Common myeloid progenitor, CD34-positive (primary cell): ENCODE measurements around the gene ADAM15.
A peak's percentile ranks its signal among the peaks of the same experiment; 100 is the strongest.

Experiments
- CTCF ChIA-PET: fragments of 350-600 bp; sonication (Branson Sonifier 250); formaldehyde crosslinking; loops from one replicate; lab custom pipeline; 2021; ENCODE audit warnings: antibody characterized with exemption; lab: Charles Lee
- POLR2A ChIA-PET: fragments of 350-600 bp; sonication (Branson Sonifier 250); formaldehyde crosslinking; loops from one replicate; lab custom pipeline; 2021; ENCODE audit warnings: antibody characterized with exemption; lab: Charles Lee
- DNase-seq, 3 donors: peaks; one replicate each; pipeline versions ENCODE4 v3.0.0 to v3.0.0-alpha.2; 2013
- H3K27ac ChIP-seq, 2 experiments: 1 replicate in 1 of 2; 2 replicates in 1 of 2; pipeline ENCODE4 v1.7.0; 2013; ENCODE audit warnings: inconsistent platforms in 2 of 2, low read length in 2 of 2, mild to moderate bottlenecking in 2 of 2, low read depth in 1 of 2, moderate library complexity in 1 of 2; ENCODE audit not compliant: severe bottlenecking in 2 of 2, insufficient read depth in 1 of 2, poor library complexity in 1 of 2
- H3K27me3 ChIP-seq, 5 experiments: replicated peaks in 2 of 5; 1 replicate in 3 of 5; 2 replicates in 2 of 5; pipeline versions ENCODE4 v1.6.1 to v1.7.0; 2013; ENCODE audit warnings: low read length in 4 of 5, mild to moderate bottlenecking in 2 of 5, moderate library complexity in 2 of 5, inconsistent platforms in 1 of 5; ENCODE audit not compliant: insufficient read depth in 5 of 5, control insufficient read depth in 4 of 5
- H3K36me3 ChIP-seq, 4 experiments: 1 replicate in 2 of 4; 2 replicates in 2 of 4; pipeline versions ENCODE4 v1.6.1 to v1.7.0; 2013; ENCODE audit warnings: low read length in 3 of 4, control low read depth in 1 of 4, mild to moderate bottlenecking in 1 of 4; ENCODE audit not compliant: control insufficient read depth in 4 of 4, insufficient read depth in 4 of 4
- H3K4me1 ChIP-seq, 4 experiments: 1 replicate in 3 of 4; 2 replicates in 1 of 4; pipeline versions ENCODE4 v1.6.1 to v1.7.1; 2013; ENCODE audit warnings: low read length in 3 of 4, mild to moderate bottlenecking in 3 of 4, control low read depth in 1 of 4, inconsistent platforms in 1 of 4, moderate library complexity in 1 of 4; ENCODE audit not compliant: control insufficient read depth in 4 of 4, insufficient read depth in 4 of 4; ENCODE audit errors: control extremely low read depth in 1 of 4
- H3K4me3 ChIP-seq, 7 experiments: 1 replicate in 4 of 7; 2 replicates in 3 of 7; pipeline versions ENCODE4 v1.5.1 to v1.7.0; 2013; ENCODE audit warnings: mild to moderate bottlenecking in 7 of 7, low read length in 6 of 7, moderate library complexity in 6 of 7, inconsistent platforms in 2 of 7, low read depth in 2 of 7, control low read depth in 1 of 7; ENCODE audit not compliant: insufficient read depth in 4 of 7, control insufficient read depth in 1 of 7; ENCODE audit errors: extremely low read depth in 1 of 7
- H3K9me3 ChIP-seq, 5 experiments: 1 replicate in 4 of 5; 2 replicates in 1 of 5; pipeline versions ENCODE4 v1.6.1 to v1.7.1; 2013; ENCODE audit warnings: low read length in 4 of 5, mild to moderate bottlenecking in 2 of 5, inconsistent platforms in 1 of 5, low read depth in 1 of 5, moderate library complexity in 1 of 5; ENCODE audit not compliant: control insufficient read depth in 4 of 5, insufficient read depth in 2 of 5; ENCODE audit errors: control extremely low read depth in 1 of 5
- WGBS: methylation state at CpG from one replicate; pipeline ENCODE4 v1.1.5; 2013; ENCODE audit not compliant: insufficient coverage; 5-methylcytosine and 5-hydroxymethylcytosine counted together

The ADAM15 gene

GRCh38 chr1:155084722-155085503 is 33.8 kb downstream of the ADAM15 start:
- POLR2A ChIA-PET, result interaction anchor here (0.8 to 2.1 kb wide), 3 partner anchors 22 to 88 kb away, joined by 3 to 10 read pairs (median 5); partner anchors contain the start of genes EFNA4 and KRTCAP2
- WGBS, result 0% methylated on average over 46 of the region's 67 CpGs
- no peaks in the 10 kb centered on the region for H3K36me3 ChIP-seq
- CTCF ChIA-PET, result interaction anchor here (0.7 to 5.5 kb wide), 28 partner anchors 10 to 149 kb away, joined by 3 to 168 read pairs (median 6); partner anchors contain the start of genes ADAM15, EFNA4, KRTCAP2 and PMVK
- no peaks in the 10 kb centered on the region for H3K9me3 ChIP-seq
- peak overlapping the region; percentile 46 to 71 for H3K27ac ChIP-seq
- peaks cover 0 to 42% (median 27%) of the 10 kb centered on the region in 5 experiments for H3K27me3 ChIP-seq
- H3K4me3 ChIP-seq, result peak overlapping the region; percentile 72 to 92 (median 83)
- DNase-seq, result peak; percentile 94 to 96 (median 96)
- peaks cover 3 to 67% (median 62%) of the 10 kb centered on the region in 4 experiments for H3K4me1 ChIP-seq

DNA sequence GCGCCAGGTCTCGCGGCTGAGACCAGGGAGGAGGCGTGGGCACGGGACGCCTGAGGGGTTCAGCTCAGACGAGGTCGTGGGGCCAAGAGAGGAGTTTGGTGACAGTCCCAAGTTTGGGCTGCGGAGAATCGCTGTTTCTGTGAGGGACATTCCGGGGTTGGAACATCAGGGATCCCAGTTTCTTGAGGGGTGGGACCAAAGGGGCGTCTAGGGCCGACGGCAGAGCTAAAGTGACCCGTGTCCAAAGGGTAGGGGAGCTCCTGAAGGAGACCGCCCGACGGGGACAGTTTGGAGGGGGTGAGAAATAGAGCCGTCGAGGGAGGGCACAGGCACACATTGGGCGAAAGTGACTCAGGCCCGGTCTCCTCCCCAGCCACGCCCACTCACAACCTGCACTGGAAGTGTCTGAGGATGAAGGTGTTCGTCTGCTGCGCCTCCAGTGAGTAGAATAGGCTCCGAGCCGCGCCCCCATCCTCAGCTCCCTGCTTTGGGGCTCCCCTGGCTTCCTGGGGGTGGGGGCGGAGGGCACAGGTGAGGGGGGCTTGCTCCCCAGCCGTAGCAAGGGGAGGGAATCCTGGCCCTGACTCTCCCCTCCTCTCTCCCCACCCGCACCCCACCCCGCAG is 34.5 kb downstream of the ADAM15 start:
- H3K27me3 ChIP-seq, result peaks cover 0 to 35% (median 22%) of the 10 kb centered on the region in 5 experiments
- peak in 2 of 3 donors; percentile 72 to 77 for DNase-seq
- peak overlapping the region; percentile 72 to 92 (median 83) for H3K4me3 ChIP-seq
- no peaks in the 10 kb centered on the region for H3K36me3 ChIP-seq
- peak overlapping the region; percentile 46 to 71 for H3K27ac ChIP-seq
- POLR2A ChIA-PET, result interaction anchor here (2.0 to 2.1 kb wide), 2 partner anchors 22 to 87 kb away, joined by 5 to 10 read pairs; partner anchors contain the start of genes EFNA4 and KRTCAP2
- 0% methylated on average over 20 of the region's 32 CpGs for WGBS
- CTCF ChIA-PET, result interaction anchor here (0.8 to 5.5 kb wide), 26 partner anchors 10 to 141 kb away, joined by 3 to 168 read pairs (median 7); partner anchors contain the start of genes ADAM15, EFNA4, KRTCAP2 and SLC50A1
- peaks cover 3 to 60% (median 55%) of the 10 kb centered on the region in 4 experiments for H3K4me1 ChIP-seq
- H3K9me3 ChIP-seq, result no peaks in the 10 kb centered on the region

DNA sequence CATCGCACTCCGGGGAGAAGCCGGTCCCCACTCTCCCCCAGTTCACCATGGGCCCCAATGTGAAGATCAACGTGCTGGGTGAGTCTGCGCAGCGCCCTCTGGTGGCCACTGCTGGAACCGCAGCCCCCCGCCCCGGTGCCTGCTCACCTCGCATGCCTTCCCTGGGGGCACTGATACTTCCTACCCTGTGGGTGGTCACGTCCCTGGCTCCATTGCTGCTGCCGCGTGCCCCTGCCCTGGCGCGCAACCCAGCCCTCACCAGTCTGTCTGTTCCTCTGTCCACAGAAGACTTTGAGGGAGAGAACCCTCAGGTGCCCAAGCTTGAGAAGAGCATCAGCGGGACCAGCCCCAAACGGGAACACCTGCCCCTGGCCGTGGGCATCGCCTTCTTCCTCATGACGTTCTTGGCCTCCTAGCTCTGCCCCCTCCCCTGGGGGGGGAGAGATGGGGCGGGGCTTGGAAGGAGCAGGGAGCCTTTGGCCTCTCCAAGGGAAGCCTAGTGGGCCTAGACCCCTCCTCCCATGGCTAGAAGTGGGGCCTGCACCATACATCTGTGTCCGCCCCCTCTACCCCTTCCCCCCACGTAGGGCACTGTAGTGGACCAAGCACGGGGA is 35.1 kb downstream of the ADAM15 start:
- peaks cover 2 to 54% (median 51%) of the 10 kb centered on the region in 4 experiments for H3K4me1 ChIP-seq
- WGBS, result 10% methylated on average over 21 of the region's 24 CpGs
- H3K4me3 ChIP-seq, result peak overlapping the region in 5 of 7 experiments; percentile 35 to 92 (median 82)
- POLR2A ChIA-PET, result interaction anchor here (2.1 kb wide), 1 partner anchor 87 kb away, joined by 5 read pairs; the partner anchor contains the start of gene KRTCAP2
- H3K9me3 ChIP-seq, result no peaks in the 10 kb centered on the region
- no peaks in the 10 kb centered on the region for H3K36me3 ChIP-seq
- CTCF ChIA-PET, result interaction anchor here (0.7 to 5.5 kb wide), 18 partner anchors 9 to 91 kb away, joined by 3 to 168 read pairs (median 12); partner anchors contain the start of genes ADAM15, EFNA4, KRTCAP2 and SLC50A1
- DNase-seq, result peak in 2 of 3 donors; percentile 80
- peaks cover 0 to 29% (median 18%) of the 10 kb centered on the region in 5 experiments for H3K27me3 ChIP-seq
- no peak overlapping the region for H3K27ac ChIP-seq

DNA sequence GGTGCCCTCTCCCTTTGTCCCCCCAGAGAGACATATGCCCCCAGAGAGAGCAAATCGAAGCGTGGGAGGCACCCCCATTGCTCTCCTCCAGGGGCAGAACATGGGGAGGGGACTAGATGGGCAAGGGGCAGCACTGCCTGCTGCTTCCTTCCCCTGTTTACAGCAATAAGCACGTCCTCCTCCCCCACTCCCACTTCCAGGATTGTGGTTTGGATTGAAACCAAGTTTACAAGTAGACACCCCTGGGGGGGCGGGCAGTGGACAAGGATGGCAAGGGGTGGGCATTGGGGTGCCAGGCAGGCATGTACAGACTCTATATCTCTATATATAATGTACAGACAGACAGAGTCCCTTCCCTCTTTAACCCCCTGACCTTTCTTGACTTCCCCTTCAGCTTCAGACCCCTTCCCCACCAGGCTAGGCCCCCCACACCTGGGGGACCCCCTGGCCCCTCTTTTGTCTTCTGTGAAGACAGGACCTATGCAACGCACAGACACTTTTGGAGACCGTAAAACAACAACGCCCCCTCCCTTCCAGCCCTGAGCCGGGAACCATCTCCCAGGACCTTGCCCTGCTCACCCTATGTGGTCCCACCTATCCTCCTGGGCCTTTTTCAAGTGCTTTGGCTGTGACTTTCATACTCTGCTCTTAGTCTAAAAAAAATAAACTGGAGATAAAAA is 35.9 kb downstream of the ADAM15 start:
- ChIA-PET POLR2A (interaction anchor here (2.1 kb wide), 1 partner anchor 86 kb away, joined by 5 read pairs; the partner anchor contains the start of gene KRTCAP2), CTCF (interaction anchor here (0.7 to 5.5 kb wide), 12 partner anchors 9 to 86 kb away, joined by 3 to 168 read pairs (median 12); partner anchors contain the start of genes ADAM15, EFNA4, KRTCAP2 and SLC50A1)
- Histone ChIP-seq H3K4me1 (peaks cover 0 to 52% (median 48%) of the 10 kb centered on the region in 4 experiments), H3K27ac (no peak overlapping the region), H3K4me3 (peak overlapping the region in 2 of 7 experiments; percentile 17 to 83), H3K27me3 (peaks cover 0 to 21% (median 14%) of the 10 kb centered on the region in 5 experiments), H3K9me3 (no peaks in the 10 kb centered on the region), H3K36me3 (no peaks in the 10 kb centered on the region)
- WGBS, result 62% methylated on average over 4 of the region's 8 CpGs
- DNase-seq, result peak in 1 of 3 donors; percentile 28

DNA sequence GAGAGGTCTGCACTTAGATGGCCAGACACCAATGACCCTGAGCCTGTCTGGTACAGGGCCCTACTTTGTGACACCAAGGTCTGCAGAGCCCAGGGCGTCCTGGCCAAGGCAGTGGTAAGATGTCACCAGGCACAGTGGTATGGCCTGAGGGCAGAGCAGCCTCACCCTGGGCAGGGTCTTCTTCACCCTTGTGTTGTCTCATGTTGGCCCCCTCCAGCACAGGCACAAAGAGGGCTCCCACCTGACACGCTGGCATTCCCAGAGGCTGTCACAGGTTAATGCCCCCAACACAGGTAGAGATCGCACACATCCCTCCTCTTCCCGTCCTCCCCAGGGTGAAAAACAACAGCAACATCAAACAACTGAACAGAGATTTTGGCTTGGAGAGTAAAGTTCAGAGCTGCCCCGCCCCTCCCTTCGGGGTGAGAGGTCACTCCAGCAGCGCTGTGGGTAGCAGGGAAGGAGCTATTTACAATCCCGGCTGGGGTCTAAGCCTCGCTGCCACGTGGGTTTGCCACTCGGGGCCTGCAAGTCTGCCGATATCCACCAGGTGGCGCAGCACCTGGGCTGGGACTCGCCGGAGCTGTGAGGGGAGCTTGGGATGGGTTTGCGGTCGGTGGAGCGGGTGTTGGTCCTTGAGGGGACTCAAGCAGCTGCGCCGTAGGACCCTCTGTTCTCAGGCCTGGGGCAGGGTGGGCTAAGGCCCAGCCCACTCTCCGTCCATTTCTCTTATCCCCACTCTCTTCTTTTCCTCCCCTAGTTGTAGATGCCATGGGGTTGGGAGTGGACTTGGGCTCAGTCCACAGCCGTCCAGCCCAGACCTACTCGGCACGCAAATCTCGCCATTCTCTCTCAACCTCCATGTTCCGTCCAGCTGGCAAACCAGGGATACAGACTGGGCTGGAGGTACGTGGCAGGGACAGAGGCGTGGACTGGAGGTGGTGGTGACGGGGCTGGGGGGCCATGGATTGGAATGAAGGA is 40.2 kb downstream of the ADAM15 start:
- Histone ChIP-seq H3K27ac (no peak overlapping the region), H3K36me3 (no peaks in the 10 kb centered on the region), H3K27me3 (no peaks in the 10 kb centered on the region), H3K9me3 (no peaks in the 10 kb centered on the region), H3K4me1 (peaks cover 0 to 28% (median 26%) of the 10 kb centered on the region in 4 experiments), H3K4me3 (no peak overlapping the region)
- ChIA-PET POLR2A (interaction anchor here (0.6 to 1.1 kb wide), 2 partner anchors 21 to 37 kb away, joined by 4 read pairs; no protein-coding TSS in a partner anchor), CTCF (interaction anchor here (0.6 to 6.8 kb wide), 30 partner anchors 9 to 160 kb away, joined by 3 to 258 read pairs (median 5); partner anchors contain the start of genes EFNA1, EFNA4, KRTCAP2 and SLC50A1)
- DNase-seq, result peak; percentile 79 to 85 (median 80)
- 34% methylated on average over 28 of the region's 29 CpGs for WGBS
